GM18858 (cell line): ENCODE results near the gene PDE1C.

ENCODE experiments used
- ATAC-seq: cut with Tn5 transposase; IDR thresholded peaks from one replicate; pipeline ENCODE4 v1.9.1; 2021; ENCODE audit not compliant: unreplicated experiment

PDE1C gene

GRCh38 chr7:31724696-31725095, 345.5 kb downstream of the PDE1C start:
- no peak for ATAC-seq

- ATAC-seq, result no peak
These were observed 349.8 kb downstream of the PDE1C start for GRCh38 chr7:31720366-31720765.

GRCh38 chr7:31716355-31716754, 353.9 kb downstream of the PDE1C start:
- ATAC-seq, result no peak

GRCh38 chr7:31710171-31710570, 360.0 kb downstream of the PDE1C start:
- no peak for ATAC-seq

- ATAC-seq, result no peak
These were observed 363.1 kb downstream of the PDE1C start for GRCh38 chr7:31707089-31707488.

GRCh38 chr7:31705377-31705776, 364.8 kb downstream of the PDE1C start:
- ATAC-seq, result peak; percentile 63

GRCh38 chr7:31702354-31702753, 367.9 kb downstream of the PDE1C start:
- ATAC-seq, result no peak
